T-helper 17 cell (primary cell): Measurements from ENCODE around the gene PLIN5. TPM values are rescaled to one million over a fixed set of nuclear protein-coding genes. Genes with fewer than 3 reads are reported as not detected.

Source experiments
- ATAC-seq: fragments of 150-1000 bp; cut with Tn5 transposase; 2 replicates; pipeline ENCODE4 v1.10.0; 2021; ENCODE audit warnings: mild to moderate bottlenecking, moderate library complexity
- DNase-seq, 3 donors: peaks; one replicate each; pipeline versions ENCODE4 v3.0.0 to v3.0.0-alpha.2; 2020 to 2021
- H3K9me3 ChIP-seq: one replicate; pipeline ENCODE4 v1.7.0; 2013; ENCODE audit warnings: low read length, mild to moderate bottlenecking; ENCODE audit not compliant: control insufficient read depth, poor library complexity, severe bottlenecking
- H3K27ac Mint-ChIP-seq: one replicate; pipeline ENCODE4 v1.8.0; 2022; ENCODE audit warnings: mild to moderate bottlenecking, moderate library complexity, mixed read lengths
- H3K27me3 Mint-ChIP-seq: one replicate; pipeline ENCODE4 v1.8.0; 2022; ENCODE audit warnings: mixed read lengths
- H3K36me3 Mint-ChIP-seq: one replicate; pipeline ENCODE4 v1.8.0; 2022; ENCODE audit warnings: low read depth, mixed read lengths
- H3K4me1 Mint-ChIP-seq: one replicate; pipeline ENCODE4 v1.8.0; 2022; ENCODE audit warnings: mild to moderate bottlenecking, mixed read lengths
- H3K4me3 Mint-ChIP-seq: one replicate; pipeline ENCODE4 v1.8.0; 2022; ENCODE audit warnings: mild to moderate bottlenecking, moderate library complexity, mixed read lengths
- total RNA-seq, 4 donors: library from RNA in 2 of 4; stranded (reverse) in 2 of 4; gene quantifications; one replicate each; pipeline ENCODE4 v1.2.3 and lab custom pipeline; 2022 to 2026

Gene PLIN5
- not detected for total RNA-seq
- 0.08 to 0.12 reads per million in 2 donors for total RNA-seq (lab: John Stamatoyannopoulos, UW)

GRCh38 chr19:4534836-4535658, at the start of gene PLIN5:
TSS of gene PLIN5 (minus strand) at chr19:4535224. CDS start at chr19:4534074, 1,150 bp downstream.
- no peaks in the 10 kb centered on the region for H3K4me1 Mint-ChIP-seq
- no peak within 1 kb of the TSS for H3K27ac Mint-ChIP-seq
- H3K36me3 Mint-ChIP-seq: peaks cover 2% of the 10 kb centered on the region

GRCh38 chr19:4583961-4584669, 49.1 kb upstream of the PLIN5 start:
- Mint-ChIP-seq H3K36me3 (peaks cover 11% of the 10 kb centered on the region), H3K27me3 (peaks cover 48% of the 10 kb centered on the region), H3K4me1 (peaks cover 9% of the 10 kb centered on the region), H3K4me3 (peak overlapping the region; percentile 57), H3K27ac (no peak overlapping the region)
- H3K9me3 ChIP-seq: no peaks in the 10 kb centered on the region
- ATAC-seq: no peak
- no peak for DNase-seq

More at GRCh38 chr19:4534836-4535658, at the start of gene PLIN5:
- DNase-seq: no peak
- ATAC-seq: peak; percentile 36
- no peaks in the 10 kb centered on the region for H3K9me3 ChIP-seq
- H3K4me3 Mint-ChIP-seq: peak within 1 kb of the TSS; percentile 12
- peaks cover 28% of the 10 kb centered on the region for H3K27me3 Mint-ChIP-seq

GRCh38 chr19:4582980-4583842, 48.2 kb upstream of the PLIN5 start:
- Mint-ChIP-seq H3K27me3 (peaks cover 54% of the 10 kb centered on the region), H3K27ac (no peak overlapping the region), H3K36me3 (peaks cover 11% of the 10 kb centered on the region), H3K4me1 (peaks cover 9% of the 10 kb centered on the region), H3K4me3 (peak overlapping the region; percentile 57)
- DNase-seq: no peak
- ATAC-seq: no peak
- no peaks in the 10 kb centered on the region for H3K9me3 ChIP-seq

- no peak for DNase-seq
- Mint-ChIP-seq H3K4me1 (peaks cover 9% of the 10 kb centered on the region), H3K36me3 (peaks cover 11% of the 10 kb centered on the region), H3K27me3 (peaks cover 59% of the 10 kb centered on the region), H3K4me3 (peak overlapping the region; percentile 82), H3K27ac (no peak overlapping the region)
- no peaks in the 10 kb centered on the region for H3K9me3 ChIP-seq
- no peak for ATAC-seq
Measured at GRCh38 chr19:4581666-4582553, 46.9 kb upstream of the PLIN5 start.

GRCh38 chr19:4580961-4581665, 46.1 kb upstream of the PLIN5 start:
- ATAC-seq (no peak), DNase-seq (no peak)
- H3K4me3 Mint-ChIP-seq: peak overlapping the region; percentile 15
- no peaks in the 10 kb centered on the region for H3K9me3 ChIP-seq
- peaks cover 13% of the 10 kb centered on the region for H3K4me1 Mint-ChIP-seq
- H3K36me3 Mint-ChIP-seq: peaks cover 12% of the 10 kb centered on the region
- H3K27ac Mint-ChIP-seq: no peak overlapping the region
- peaks cover 62% of the 10 kb centered on the region for H3K27me3 Mint-ChIP-seq

- ATAC-seq: no peak
- Mint-ChIP-seq H3K27me3 (peaks cover 63% of the 10 kb centered on the region), H3K27ac (no peak overlapping the region)
Measured at GRCh38 chr19:4580021-4580901, 45.2 kb upstream of the PLIN5 start.

GRCh38 chr19:4579389-4579788, 44.4 kb upstream of the PLIN5 start:
- peaks cover 10% of the 10 kb centered on the region for H3K36me3 Mint-ChIP-seq
- H3K4me1 Mint-ChIP-seq: peaks cover 13% of the 10 kb centered on the region
- H3K9me3 ChIP-seq: no peaks in the 10 kb centered on the region
- H3K27ac Mint-ChIP-seq: no peak overlapping the region
- peaks cover 72% of the 10 kb centered on the region for H3K27me3 Mint-ChIP-seq
- peak overlapping the region; percentile 25 for H3K4me3 Mint-ChIP-seq
- ATAC-seq: no peak
- no peak for DNase-seq

More at GRCh38 chr19:4580021-4580901, 45.2 kb upstream of the PLIN5 start:
- no peak for DNase-seq
- H3K9me3 ChIP-seq: no peaks in the 10 kb centered on the region
- no peak overlapping the region for H3K4me3 Mint-ChIP-seq
- peaks cover 13% of the 10 kb centered on the region for H3K4me1 Mint-ChIP-seq
- H3K36me3 Mint-ChIP-seq: peaks cover 10% of the 10 kb centered on the region

GRCh38 chr19:4578552-4579248, 43.7 kb upstream of the PLIN5 start:
- H3K27ac Mint-ChIP-seq: peak overlapping the region; percentile 27
- H3K4me1 Mint-ChIP-seq: peaks cover 13% of the 10 kb centered on the region
- no peak for DNase-seq
- H3K27me3 Mint-ChIP-seq: peaks cover 79% of the 10 kb centered on the region
- H3K36me3 Mint-ChIP-seq: peaks cover 10% of the 10 kb centered on the region
- H3K4me3 Mint-ChIP-seq: peak overlapping the region; percentile 7
- ATAC-seq: no peak
- H3K9me3 ChIP-seq: no peaks in the 10 kb centered on the region

- peaks cover 70% of the 10 kb centered on the region for H3K27me3 Mint-ChIP-seq
Measured at GRCh38 chr19:4577020-4577782, 42.2 kb upstream of the PLIN5 start.

More at GRCh38 chr19:4577020-4577782, 42.2 kb upstream of the PLIN5 start:
- no peak for DNase-seq
- H3K9me3 ChIP-seq: no peaks in the 10 kb centered on the region
- H3K27ac Mint-ChIP-seq: no peak overlapping the region
- no peak overlapping the region for H3K4me3 Mint-ChIP-seq
- H3K4me1 Mint-ChIP-seq: peaks cover 8% of the 10 kb centered on the region
- ATAC-seq: no peak
- peaks cover 8% of the 10 kb centered on the region for H3K36me3 Mint-ChIP-seq
